ENCODE results near the gene MYOCOS.
"Not testable (repeated sequence)": the region's sequence is repeated elsewhere in the genome, so short reads cannot be mapped to it uniquely, and the experiment has no call there.

Gene MYOCOS

DNA sequence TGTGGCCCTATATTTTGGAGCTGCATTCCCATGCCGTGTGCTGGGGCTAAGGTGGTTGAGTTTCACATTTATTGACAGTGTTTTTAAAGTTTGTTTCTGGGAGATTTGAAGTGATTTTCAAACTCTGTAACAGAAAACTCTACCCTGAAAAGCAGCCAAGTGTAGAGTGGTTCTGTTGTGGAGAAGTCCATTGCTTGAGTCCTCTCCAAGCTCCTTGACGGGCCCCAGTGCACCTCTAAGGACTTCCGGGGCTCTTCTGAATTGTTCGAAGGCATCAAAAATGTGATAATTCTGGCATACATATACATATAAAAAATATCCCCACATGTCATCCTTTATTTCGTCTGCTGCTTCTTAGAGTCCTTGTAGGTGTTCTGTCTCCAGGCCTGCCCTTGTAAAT, 5.0 kb downstream of the MYOCOS start:
- no peak for DNase-seq

DNA sequence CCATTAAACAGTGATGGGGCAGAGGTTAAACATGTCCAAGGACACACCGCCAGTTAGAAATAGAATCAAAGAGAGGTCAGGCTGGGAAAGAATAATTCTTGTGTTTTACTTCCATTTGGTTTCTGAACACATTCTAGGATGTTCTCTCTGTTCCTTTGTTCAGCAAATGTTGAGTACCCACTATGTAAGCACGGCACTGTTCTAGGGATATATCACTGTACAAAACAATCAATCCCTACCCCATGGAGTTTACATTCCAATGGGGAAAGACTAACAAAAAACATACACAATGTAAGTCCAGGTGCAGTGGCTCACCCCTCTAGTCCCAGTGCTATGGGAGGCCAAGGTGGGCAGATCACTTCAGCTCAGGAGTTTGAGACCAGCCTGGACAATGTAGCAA, 6.2 kb downstream of the MYOCOS start:
- no peak for DNase-seq

DNA sequence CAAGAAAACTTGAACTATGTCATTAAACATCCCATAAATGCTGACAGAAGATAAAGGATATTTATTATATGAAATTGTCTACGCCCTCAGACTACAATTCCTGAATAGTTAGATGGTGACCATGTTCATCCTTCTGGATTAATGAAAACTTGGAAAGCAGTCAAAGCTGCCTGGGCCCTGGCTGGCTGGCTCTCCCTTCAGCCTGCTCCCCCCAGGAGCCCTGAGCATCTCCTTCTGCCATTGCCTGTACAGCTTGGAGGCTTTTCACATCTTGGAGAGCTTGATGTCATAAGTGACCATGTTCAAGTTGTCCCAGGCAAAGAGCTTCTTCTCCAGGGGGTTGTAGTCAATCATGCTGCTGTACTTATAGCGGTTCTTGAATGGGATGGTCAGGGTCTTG, 13.6 kb downstream of the MYOCOS start:
- DNase-seq, result no peak

DNA sequence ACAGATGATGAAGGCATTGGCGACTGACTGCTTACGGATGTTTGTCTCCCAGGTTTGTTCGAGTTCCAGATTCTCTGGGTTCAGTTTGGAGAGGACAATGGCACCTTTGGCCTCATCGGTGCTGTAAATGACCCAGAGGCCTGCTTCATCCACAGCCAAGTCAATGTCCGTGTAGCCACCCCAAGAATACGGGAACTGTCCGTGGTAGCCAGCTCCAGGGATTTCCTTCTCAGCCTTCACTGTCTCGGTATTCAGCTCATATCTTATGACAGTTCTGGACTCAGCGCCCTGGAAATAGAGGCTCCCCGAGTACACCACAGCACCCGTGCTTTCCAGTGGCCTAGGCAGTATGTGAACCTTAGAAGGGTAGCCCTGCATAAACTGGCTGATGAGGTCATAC, 14.1 kb downstream of the MYOCOS start:
- no peak for DNase-seq

DNA sequence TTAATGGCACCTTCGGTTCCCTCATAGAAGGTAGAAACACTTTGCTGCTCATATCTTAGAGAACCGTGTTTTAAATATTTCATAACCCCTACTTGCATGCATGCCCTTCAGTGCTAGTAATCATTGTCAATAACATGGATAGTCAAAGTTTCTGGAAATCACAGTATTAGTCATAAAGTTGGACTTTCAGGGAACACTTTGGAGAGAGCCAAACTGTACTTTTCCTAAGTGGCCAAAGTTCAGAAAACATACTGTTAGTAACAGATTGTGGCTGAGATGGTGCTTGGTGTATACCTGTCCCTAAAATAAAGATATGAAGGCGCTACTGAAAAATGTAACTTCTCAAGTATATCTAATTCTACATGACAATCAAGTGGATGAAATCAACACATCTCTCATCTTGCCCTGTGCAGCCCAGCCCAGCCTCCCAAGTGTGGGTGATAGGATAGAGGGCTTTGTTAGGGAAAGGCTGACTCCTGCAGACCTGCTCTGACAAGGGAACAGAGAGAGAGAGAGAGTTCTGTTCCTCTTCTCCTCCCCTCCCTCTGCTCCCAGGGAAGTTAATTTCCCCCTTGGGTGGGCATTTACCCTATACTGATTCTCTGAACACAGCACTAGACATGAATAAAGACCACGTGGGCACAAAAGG, 16.0 kb downstream of the MYOCOS start:
- DNase-seq, result no peak

DNA sequence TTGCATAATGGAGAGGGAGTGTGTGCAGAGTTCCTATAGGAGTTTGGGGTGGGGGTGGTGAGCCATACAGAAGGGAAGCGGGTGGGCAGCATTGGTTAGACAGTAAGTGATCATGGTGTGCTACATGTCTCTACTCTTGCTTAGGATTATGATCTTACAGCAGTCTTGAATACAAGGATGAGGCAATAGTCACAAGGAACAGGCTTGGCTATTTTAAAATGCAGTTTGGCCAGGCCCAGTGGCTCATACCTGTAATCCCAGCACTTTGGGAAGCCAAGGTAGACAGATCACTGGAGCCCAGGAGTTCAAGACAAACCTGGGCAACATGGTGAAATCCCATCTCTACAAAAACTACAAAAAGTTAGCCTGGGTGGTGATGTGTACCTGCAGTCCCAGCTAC, 18.2 kb downstream of the MYOCOS start:
- DNase-seq, result no peak

DNA sequence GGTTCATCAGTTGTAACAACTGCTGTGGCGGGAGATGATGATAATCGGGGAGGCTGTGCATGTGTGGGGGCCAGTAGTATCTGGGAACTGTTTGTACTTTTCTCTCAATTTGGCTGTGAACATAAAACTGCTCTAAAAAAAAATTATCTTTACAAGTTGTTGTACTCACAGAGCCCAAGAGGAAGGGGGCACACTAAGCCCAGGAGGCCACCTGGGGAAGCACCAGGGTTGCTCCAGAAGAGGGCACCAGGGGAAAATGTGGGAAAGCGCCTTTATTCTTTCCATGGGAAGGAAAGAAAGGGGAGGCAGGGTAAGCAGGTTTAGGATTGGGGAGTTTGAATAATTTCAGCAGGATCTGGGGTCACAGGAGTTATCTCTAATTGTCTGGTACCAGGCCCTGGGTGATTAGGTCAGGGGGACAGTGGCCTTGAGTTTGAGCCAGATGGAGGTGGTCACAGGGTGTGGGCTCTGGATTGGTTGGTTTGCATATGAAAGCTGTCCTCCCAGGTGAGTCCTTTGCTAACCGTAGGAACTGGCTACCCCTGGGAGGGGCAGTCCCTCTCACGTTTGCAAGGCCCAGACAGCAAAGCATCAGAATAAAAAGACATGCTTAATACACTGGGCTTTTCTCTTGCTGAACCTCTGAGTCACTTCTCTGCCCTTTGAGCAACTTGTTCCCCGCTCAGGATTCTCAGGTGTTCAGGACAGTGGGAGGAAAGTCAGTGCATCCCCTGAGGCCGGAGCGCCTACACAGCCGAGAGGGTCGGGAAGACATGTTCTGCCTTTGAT, 19.2 kb downstream of the MYOCOS start:
- no peak for DNase-seq

DNA sequence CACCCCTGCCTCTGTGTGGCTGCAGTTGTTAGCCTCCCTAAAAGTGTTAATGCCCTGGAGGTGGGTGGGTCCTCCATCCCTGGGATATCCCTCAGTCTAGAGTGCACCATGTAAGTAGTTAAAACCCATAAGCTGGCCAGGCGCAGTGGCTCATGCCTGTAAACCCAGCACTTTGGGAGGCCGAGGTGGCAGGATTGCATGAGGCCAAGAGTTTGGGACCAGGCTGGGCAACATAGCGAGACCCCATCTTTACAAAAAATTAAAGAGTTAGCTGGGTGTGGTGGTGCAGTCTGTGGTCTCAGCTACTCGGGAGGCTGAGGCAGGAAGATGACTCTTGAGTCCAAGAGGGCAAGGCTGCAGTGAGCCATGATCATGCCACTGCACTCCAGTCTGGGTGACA, 20.2 kb downstream of the MYOCOS start:
- no peak for DNase-seq

DNA sequence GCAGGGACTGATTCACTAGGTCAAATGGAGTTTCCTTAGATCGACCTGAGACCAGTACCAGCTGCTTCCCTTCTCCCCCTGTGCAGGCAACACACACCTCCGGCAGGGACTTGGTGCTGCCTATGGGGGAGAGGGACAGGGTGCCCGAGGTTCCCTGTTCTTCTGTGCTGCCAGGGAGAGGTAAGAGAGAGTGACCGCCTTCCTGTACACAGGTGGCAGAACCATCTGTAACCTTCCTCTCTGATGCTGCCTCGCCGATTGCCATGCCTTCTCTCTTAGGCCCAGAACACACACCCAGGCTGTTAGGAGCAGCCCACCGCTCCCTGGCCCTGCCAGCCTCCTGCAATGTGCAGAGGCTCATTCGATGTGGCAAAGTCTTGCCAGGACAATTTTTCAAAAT, 21.1 kb downstream of the MYOCOS start:
- DNase-seq, result no peak

DNA sequence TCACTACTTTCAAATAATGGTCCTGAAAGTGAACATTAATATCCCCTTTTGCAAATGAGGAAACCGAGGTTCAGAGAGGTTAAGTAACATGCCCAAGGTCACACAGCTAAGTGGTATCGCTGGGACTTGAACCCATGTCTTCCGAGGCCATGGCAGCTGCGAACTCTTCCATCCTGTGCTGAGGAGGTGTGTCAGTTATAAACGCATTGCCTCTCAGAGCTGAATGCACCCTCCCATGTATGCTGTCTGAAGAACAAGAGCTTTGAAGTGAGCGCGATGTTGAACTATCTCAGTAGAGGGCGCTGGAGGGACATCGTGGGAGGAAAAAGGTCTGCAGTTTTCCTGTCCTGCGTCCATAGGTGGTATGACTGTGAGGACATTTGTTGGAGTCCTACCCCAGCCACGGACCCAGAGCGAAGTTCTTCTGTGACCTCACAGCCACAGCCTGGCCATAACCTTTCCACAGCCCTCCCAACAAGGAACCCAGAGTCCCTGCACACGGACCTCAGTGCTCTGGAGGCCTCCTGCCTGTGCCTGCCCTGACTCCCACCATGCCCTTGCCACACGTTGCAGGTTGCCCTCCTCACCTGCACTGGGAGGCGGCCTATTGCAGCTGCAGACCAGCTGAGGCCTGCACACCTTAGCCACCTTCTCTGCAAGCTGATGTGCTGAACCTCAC, 22.9 kb downstream of the MYOCOS start:
- peak; percentile 61 to 71 for DNase-seq

DNA sequence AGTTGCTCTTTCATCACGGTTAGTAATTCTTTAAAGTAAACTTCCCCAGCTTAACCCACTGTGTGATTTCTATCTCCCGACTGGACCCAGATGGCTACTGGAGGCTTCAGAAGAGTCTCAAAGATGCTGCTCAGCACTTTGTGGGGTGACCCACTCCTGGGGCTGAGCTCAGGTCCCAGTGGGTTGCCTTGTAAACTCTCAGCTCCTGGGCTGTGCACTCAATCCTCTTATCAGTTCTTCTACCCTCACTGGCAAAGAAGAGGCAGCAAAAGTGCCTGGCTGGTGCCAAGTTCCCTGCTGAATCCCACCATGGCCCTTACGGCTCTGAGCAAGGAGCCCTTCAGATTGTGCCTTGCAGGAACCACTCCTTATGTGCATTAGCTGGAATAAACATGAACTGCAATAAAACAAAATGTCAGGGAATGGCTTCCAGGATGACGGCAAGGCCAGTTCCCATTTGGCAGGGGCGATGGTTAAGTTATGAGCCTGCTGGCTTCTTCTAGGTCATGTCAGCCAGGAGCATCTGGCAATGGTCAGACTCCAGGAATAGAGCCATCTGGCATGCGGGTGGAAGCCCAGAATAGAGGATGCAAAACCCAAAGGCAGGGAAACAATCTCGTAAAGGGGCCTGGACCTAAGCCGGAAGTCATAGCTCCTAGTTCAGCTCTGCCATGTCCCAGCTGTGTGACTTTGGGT, 23.7 kb downstream of the MYOCOS start:
- DNase-seq, result no peak

DNA sequence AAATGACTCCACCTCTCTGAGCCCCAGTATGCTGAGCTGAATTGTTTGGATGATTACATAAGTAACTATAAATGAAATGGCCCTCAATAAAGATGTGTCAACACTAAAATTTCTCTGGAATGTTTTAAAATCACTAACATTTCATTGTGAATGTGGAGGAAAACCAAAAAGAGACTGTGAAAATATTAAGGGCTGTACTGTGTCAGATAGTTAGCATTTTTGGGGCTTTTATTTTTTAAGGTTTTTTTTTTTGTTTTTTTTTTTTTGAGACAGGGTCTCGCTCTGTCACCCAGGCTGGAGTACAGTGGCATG, 24.2 kb downstream of the MYOCOS start:
- DNase-seq, result no peak

DNA sequence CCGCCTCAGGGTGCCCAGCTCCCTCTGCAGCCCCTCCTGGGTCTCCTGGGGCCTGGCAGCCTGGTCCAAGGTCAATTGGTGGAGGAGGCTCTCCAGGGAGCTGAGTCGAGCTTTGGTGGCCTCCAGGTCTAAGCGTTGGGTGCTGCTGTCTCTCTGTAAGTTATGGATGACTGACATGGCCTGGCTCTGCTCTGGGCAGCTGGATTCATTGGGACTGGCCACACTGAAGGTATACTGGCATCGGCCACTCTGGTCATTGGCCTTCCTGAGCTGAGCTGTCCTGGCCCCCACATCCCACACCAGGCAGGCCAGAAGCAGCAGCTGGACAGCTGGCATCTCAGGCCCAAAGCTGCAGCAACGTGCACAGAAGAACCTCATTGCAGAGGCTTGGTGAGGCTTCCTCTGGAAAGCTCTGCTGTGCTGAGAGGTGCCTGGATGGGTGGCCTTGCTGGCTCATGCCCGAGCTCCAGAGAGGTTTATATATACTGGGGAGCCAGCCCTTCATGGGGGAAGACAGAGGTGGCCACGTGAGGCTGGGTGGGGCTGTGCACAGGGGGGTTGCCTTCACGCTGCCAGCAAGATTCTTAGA, 30.3 kb downstream of the MYOCOS start, which contains the start of gene MYOC:
TSS of gene MYOC (minus strand) at position 455 of the 589 bp plus-strand sequence. CDS start at position 378, 77 bp downstream.
- DNase-seq, result no peak

DNA sequence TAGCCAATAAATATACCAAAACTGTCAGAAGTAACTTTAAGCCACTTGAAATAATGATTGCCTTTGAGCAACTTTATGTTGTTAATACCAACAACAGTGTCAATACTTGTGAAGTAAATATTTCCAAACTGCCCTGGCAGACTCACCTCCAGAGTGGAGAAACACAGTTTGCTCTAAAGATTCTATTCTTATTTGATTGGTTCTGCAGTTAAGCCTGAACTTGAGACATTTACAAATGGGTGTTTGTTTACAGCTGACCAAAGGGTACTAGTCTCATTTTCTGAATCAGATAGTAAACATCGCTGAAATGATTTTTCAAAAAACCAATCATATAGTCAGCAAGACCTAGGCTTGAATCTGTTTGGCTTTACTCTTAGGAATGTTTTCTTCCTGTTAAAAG, 31.8 kb downstream of the MYOCOS start:
- DNase-seq, result no peak

DNA sequence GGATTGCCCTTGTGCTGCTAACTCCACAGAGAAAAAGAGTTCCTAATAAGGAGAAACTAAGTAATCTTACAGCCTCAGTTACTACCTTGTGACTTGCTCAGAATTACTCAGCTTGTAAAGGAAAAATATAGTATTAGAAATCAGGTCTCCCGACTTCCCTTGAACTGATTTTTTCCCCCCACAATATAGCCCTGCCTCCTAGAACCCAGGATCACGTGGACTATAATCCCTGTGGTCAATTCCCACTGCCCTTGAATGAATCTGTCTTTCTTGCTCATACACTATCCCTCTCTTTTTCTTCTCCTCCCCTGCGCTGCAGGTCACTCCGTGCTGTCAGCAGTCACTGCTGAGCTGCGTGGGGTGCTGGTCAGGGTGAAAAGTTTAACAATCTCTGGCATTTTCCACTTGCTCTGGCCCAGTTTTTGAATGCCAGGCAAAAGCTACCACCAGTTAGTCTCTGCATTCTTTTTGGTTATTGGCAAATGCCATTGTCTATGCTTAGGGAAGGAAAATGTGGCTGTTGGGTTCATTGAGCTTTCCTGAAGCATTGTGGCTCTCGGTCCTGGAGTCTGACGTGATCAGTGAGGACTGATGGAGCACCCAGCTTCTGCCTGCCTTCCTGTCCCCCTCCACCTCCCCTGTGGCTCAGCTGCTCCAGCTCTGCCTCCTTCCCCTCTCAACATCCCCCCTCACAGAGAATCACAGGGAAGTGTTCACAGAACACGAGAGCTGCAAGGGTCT, 32.3 kb downstream of the MYOCOS start:
- DNase-seq, result no peak

DNA sequence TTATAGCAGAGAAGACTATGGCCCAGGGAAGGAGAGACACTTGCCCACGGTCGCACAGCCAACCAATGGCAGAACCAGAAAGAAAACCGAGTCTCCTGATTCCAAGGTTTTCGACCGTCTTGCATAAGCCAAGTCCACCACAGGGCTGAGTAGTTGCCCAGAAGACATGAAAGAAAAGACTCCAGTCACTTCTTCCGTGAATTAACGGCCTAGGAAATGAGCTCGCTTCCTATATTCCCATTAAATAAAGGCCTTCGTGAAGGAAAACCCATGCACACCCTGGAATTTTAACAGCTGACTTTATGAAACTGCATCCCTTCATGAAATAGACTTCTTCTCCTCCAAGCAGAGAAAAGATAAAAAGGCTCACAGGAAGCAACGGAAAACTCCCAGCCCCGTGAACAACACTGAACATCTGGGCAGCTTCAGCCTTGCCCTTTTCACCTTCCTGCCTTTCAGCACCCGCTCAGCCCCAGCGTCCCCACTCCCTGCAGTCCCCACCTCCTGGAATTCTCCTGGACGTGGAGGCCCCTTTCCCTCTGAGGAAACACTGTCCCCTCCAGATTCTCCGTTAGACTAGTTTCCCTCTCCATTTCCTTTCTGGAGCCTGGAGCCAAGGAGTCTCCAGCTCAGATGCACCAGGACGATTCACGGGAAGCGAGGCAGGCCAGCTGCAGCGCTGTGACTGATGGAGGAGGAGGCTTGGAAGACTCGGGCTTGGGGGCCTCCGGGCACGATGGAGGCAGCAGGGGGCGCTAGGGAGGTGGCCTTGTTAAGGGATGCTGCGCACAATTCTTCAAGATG, 33.1 kb downstream of the MYOCOS start:
- peak; percentile 82 to 87 for DNase-seq

DNA sequence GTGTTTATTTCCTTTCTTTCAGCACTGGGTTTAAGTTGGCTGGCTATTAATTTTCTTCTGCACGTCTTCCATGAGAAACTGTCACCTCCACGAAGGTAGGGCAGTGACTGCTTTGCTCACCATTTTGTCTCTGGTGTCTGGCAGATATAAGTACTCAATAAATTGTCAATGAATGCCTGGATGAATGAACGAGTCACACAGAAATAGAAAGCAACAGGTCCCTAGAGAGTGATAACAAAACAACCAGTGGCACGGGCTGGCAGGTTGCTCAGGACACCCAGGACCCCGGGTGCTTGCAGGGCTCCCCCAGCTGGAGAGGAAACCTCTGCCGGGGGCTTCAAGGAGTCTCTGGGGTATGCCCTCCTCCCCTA, 33.7 kb downstream of the MYOCOS start:
- DNase-seq, result no peak

DNA sequence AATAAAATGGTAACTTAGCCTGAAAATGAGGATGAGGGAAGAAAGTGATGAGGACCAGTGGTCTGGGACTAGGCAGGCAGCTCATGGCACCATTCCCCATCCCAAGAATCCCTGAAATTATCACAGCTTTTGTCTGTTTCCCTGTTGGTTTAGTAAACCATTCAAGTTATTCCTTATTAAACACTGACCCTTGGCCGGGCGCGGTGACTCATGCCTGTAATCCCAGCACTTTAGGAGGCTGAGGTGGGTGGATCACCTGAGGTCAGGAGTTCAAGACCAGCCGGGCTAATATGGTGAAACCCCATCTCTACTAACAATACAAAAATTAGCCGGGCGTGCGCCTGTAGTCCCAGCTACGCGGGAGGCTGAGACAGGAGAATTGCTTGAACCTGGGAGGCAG, 34.2 kb downstream of the MYOCOS start:
- DNase-seq, result not testable (repeated sequence)

DNA sequence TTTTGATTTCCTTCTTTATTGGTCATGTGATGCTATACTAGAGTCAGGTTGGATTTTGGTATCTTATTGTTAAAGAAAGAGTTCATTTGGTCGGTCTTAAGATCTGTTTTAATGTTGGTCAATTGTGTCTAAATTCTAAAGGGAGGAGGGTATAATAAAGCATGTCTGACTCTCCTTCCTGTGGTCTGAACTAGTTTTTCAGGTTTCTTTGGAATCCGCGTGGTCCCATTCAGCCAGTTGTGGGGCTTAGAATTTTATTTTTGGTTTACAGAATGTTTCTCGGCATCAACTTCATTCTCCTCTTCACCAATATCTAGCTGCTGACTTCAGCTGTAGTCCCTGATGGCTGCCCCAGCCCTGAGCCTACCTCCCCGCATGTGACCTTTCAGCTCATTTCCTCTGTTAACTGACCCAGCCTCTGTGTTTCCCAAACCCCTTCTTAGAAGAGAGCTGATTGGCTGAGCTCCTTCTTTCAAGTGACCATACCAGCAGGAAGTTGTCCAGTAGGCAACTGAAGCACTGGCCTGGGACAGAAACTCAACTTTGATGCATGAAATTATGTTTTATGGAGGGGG, 39.1 kb downstream of the MYOCOS start:
- DNase-seq, result no peak

DNA sequence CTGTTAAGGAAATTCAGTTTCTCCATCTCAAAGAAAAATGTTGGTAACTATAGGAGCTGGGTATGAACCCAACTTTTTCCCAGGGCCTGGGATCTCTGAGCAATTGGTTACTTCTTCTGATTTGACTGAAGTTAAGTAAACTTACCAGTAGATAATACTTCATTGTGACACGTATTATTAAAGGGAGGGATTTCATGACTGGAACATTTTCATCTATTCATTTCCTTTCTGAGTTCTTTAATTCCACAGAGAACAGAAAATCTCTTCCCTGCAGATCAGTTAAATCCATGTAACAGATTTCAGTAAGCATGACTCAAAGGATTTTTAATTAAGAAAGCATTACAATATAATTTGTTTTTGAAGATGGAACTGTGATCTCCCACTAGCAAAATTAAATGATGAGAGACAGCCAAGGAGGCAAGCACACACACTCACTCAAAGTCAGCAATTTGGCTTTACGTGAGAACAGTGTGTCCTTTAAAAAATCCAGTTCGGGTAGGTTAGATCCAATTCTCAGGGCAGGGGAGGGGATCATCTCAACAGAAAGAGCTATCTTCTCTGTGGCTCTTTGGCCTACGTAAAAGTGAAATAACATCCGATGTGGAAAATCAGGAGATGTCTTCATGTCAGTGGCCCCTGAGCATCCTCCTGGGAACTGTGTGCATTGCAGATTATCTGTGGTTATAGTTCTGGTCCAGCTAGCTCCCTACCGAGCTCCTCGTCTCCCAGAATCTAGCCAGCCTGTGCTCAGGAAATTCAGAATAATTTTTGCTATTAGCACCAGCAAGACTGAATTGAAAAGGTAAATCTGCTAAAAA, 41.2 kb downstream of the MYOCOS start:
- no peak for DNase-seq

Measured in stimulated activated CD4-positive, alpha-beta T cell treated with anti-CD3 and anti-CD28 coated beads, Interleukin-2, amount 100 ng/mL, for 24 hours (primary cell).